Measurements from ENCODE around the gene IPO4.

- TF ChIP-seq, protein P1, sequence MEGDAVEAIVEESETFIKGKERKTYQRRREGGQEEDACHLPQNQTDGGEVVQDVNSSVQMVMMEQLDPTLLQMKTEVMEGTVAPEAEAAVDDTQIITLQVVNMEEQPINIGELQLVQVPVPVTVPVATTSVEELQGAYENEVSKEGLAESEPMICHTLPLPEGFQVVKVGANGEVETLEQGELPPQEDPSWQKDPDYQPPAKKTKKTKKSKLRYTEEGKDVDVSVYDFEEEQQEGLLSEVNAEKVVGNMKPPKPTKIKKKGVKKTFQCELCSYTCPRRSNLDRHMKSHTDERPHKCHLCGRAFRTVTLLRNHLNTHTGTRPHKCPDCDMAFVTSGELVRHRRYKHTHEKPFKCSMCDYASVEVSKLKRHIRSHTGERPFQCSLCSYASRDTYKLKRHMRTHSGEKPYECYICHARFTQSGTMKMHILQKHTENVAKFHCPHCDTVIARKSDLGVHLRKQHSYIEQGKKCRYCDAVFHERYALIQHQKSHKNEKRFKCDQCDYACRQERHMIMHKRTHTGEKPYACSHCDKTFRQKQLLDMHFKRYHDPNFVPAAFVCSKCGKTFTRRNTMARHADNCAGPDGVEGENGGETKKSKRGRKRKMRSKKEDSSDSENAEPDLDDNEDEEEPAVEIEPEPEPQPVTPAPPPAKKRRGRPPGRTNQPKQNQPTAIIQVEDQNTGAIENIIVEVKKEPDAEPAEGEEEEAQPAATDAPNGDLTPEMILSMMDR (IDR thresholded peaks at IDR 0.05; ENCODE audit: low read depth, low read length, missing input control), result no peak
- TF ChIP-seq SP1 (IDR thresholded peaks at IDR 0.05) (no peak), YY1 (IDR thresholded peaks at IDR 0.05) (no peak), TAF1 (conservative IDR thresholded peaks at IDR 0.05) (no peak), JUND (IDR thresholded peaks at IDR 0.05) (no peak), ZBTB33 (IDR thresholded peaks at IDR 0.05) (no peak), EGR1 (IDR thresholded peaks at IDR 0.05; ENCODE audit: low read depth in 2 of 2) (no peak), MAX (IDR thresholded peaks at IDR 0.05) (no peak), FOXA1 (IDR thresholded peaks at IDR 0.05) (no peak), RXRA (IDR thresholded peaks at IDR 0.05) (no peak), REST (IDR thresholded peaks at IDR 0.05) (no peak), RAD21 (IDR thresholded peaks at IDR 0.05) (no peak)
- TF ChIP-seq, protein P2, sequence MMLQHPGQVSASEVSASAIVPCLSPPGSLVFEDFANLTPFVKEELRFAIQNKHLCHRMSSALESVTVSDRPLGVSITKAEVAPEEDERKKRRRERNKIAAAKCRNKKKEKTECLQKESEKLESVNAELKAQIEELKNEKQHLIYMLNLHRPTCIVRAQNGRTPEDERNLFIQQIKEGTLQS (IDR thresholded peaks at IDR 0.05), result no peak
Observed at GRCh38 chr14:24130380-24130716, 58.3 kb downstream of the IPO4 start, which contains the start of gene FITM1.

Data from liver (tissue), 3 donors.